Naive thymus-derived CD8-positive, alpha-beta T cell (primary cell): Measurements from ENCODE around the gene CD4. TPM values are rescaled to one million over a fixed set of nuclear protein-coding genes. Genes with fewer than 3 reads are reported as not detected.

Source experiments
- ATAC-seq, 2 donors: fragments of 150-1000 bp; cut with Tn5 transposase in 1 of 2; sonication (Bioruptor Pico), chemical (Tn5 transposase) in 1 of 2; 1 replicate in 1 of 2; 2 replicates in 1 of 2; pipeline ENCODE4 v1.10.0; 2021; ENCODE audit warnings: mild to moderate bottlenecking in 2 of 2, moderate library complexity in 2 of 2
- POLR2A ChIA-PET: fragments of 350-600 bp; sonication (Branson Sonifier 250); formaldehyde crosslinking; loops from one replicate; lab custom pipeline; 2021; ENCODE audit warnings: antibody characterized with exemption; lab: Charles Lee
- DNase-seq, 10 donors: peaks; one replicate each; pipeline versions ENCODE4 v3.0.0 to v3.0.0-alpha.2; 2020 to 2022
- H3K27ac Mint-ChIP-seq, 10 donors: one replicate each; pipeline ENCODE4 v1.8.0; 2020 to 2022; ENCODE audit warnings: mild to moderate bottlenecking in 10 of 10, mixed read lengths in 10 of 10, moderate library complexity in 4 of 10, inconsistent platforms in 1 of 10
- H3K27me3 Mint-ChIP-seq, 5 donors: one replicate each; pipeline ENCODE4 v1.8.0; 2021 to 2022; ENCODE audit warnings: mixed read lengths in 5 of 5
- H3K36me3 Mint-ChIP-seq, 3 donors: one replicate each; pipeline ENCODE4 v1.8.0; 2020 to 2022; ENCODE audit warnings: mixed read lengths in 3 of 3, mild to moderate bottlenecking in 2 of 3, inconsistent platforms in 1 of 3
- H3K4me1 Mint-ChIP-seq, 4 donors: one replicate each; pipeline ENCODE4 v1.8.0; 2021 to 2022; ENCODE audit warnings: mixed read lengths in 4 of 4
- H3K4me3 Mint-ChIP-seq, 10 donors: one replicate each; pipeline ENCODE4 v1.8.0; 2020 to 2022; ENCODE audit warnings: mild to moderate bottlenecking in 10 of 10, mixed read lengths in 10 of 10, moderate library complexity in 6 of 10, inconsistent platforms in 1 of 10
- H3K9me3 Mint-ChIP-seq, 9 donors: one replicate each; pipeline ENCODE4 v1.8.0; 2020 to 2022; ENCODE audit warnings: mixed read lengths in 9 of 9, mild to moderate bottlenecking in 3 of 9, inconsistent platforms in 1 of 9, moderate library complexity in 1 of 9
- polyA plus RNA-seq, 3 donors: library from polyadenylated mRNA; unstranded; fragments of 300-500 nt; fragmentation: Illumina TruSeq; gene quantifications; one replicate each; pipeline ENCODE4 v1.2.3, GENCODE V29; 2021
- total RNA-seq, 8 experiments: library from RNA in 2 of 8; stranded (reverse) in 2 of 8; gene quantifications; one replicate each; pipeline ENCODE4 v1.2.3 and lab custom pipeline; 2021 to 2026

CD4 gene
- total and polyA plus RNA-seq, 5 experiments from 2014 or later, result 0.39 to 1.5 (median 1.3) TPM

DNA sequence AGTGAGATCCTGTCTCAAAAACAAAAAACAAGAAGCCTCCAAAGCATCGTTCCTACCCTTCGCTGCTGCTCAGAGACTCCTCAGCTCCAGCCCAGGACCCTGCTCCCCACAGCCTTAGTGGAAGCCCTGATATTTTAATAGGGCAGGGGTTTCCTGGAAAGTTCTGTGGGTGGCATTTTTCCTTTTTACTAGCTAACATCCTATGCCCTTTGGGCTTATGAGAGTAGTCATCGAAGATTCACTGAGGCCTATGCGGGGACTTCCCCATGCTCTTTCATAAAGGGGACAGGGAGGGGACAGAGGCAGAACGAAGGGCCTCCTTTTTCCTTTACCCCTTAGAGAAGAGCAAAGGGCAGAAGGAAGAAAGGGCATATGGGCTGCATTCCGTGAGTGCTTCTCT lies 8.8 kb upstream of the CD4 start:
- no peak overlapping the region for H3K4me3 Mint-ChIP-seq
- peak overlapping the region in 1 of 10 donors; percentile 22 for H3K27ac Mint-ChIP-seq
- peaks cover 11 to 19% (median 12%) of the 10 kb centered on the region in 4 donors for H3K4me1 Mint-ChIP-seq
- ATAC-seq (no peak), DNase-seq (no peak)
- POLR2A ChIA-PET, result no interaction called here
- H3K36me3 Mint-ChIP-seq, result no peaks in the 10 kb centered on the region
- H3K9me3 Mint-ChIP-seq, result no peaks in the 10 kb centered on the region
- H3K27me3 Mint-ChIP-seq, result peaks cover 3 to 22% (median 8%) of the 10 kb centered on the region in 5 donors

DNA sequence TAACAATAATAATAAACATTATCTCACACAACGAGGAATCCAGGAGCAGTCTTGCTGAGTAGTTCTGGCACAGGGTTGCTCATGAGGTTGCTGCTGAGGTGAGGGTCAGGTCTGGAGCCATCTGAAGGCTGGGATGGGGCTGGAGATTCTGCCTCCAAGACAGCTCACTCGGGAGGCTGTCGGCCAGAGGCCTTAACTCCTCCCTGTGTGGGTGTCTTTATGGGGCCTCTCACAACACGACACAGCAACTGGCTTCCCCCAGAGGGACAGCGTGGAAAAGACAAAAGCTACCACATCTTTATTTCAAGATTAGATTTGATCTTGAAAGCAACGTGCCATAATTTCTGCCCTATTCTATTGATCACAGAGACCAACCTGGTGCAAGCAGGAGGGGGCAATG lies 7.2 kb upstream of the CD4 start:
- no peak for DNase-seq
- H3K27me3 Mint-ChIP-seq, result peaks cover 0 to 19% (median 4%) of the 10 kb centered on the region in 5 donors
- no peaks in the 10 kb centered on the region for H3K9me3 Mint-ChIP-seq
- POLR2A ChIA-PET, result interaction anchor here (0.6 to 1.6 kb wide), 2 partner anchors 29 to 51 kb away, joined by 3 to 4 read pairs; partner anchors contain the start of gene MLF2
- no peak for ATAC-seq
- H3K4me3 Mint-ChIP-seq, result no peak overlapping the region
- H3K27ac Mint-ChIP-seq, result no peak overlapping the region
- H3K36me3 Mint-ChIP-seq, result no peaks in the 10 kb centered on the region
- peaks cover 19 to 26% (median 24%) of the 10 kb centered on the region in 4 donors for H3K4me1 Mint-ChIP-seq

DNA sequence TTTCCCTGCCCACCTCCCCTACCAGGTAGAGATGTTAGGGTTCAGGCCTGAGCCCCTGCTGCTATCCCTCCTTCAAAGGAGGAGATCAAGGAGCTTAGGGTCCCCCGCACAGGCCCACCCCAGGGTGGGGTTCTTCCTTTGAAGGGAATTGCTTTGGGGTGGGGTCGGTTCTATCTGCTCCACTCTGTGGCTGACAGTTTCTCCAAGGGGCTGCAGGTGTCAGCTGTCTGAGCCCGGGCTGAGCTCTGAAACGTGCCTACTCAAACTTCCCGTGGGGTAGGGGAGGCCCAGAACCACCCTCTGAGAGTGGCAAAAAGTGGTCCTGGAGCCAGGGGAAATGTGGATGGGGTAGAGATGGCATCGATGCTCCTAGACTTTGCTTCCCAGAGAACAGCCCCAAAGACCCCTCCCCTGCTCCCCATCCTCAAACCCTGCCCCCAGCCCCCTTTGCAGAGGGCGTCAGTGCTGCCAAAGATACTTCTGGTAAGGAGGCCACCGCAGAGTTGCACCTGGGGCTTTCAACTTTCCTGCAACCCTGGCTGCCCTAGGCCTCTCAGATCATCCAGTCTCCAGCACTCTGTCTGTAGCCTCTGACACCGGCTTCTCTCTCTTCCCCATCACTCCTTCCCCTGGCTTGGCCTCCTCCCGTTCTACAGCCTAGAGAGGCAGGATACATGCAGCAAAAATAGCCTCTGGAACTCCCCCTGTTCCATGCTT lies 6.3 kb upstream of the CD4 start:
- H3K27ac Mint-ChIP-seq, result no peak overlapping the region
- no peaks in the 10 kb centered on the region for H3K36me3 Mint-ChIP-seq
- no peak overlapping the region for H3K4me3 Mint-ChIP-seq
- H3K4me1 Mint-ChIP-seq, result peaks cover 19 to 29% (median 26%) of the 10 kb centered on the region in 4 donors
- POLR2A ChIA-PET, result interaction anchor here (1.2 to 1.6 kb wide), 3 partner anchors 10 to 30 kb away, joined by 4 read pairs; partner anchors contain the start of gene MLF2
- no peaks in the 10 kb centered on the region for H3K9me3 Mint-ChIP-seq
- no peak for ATAC-seq
- peaks cover 0 to 10% (median 4%) of the 10 kb centered on the region in 5 donors for H3K27me3 Mint-ChIP-seq
- DNase-seq, result no peak

DNA sequence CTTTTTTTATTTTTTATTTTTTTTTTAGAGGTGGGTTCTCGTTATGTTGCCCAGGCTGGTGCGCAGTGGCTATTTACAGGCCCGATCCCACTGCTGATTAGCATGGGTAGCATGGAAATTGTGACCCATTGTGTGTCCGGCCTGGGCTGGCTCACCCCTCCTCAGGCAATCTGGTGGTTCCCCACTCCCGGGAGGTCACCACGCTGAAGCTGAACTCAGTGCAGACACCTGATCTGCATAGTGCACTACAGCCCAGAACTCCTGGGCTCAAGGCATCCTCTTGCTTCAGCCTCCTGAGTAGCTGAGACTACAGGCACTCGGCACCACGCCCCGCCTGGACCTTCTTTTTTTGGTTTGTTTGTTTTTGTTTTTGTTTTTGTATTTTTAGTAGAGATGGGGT lies 5.5 kb upstream of the CD4 start:
- peaks cover 0 to 2% (median 0%) of the 10 kb centered on the region in 5 donors for H3K27me3 Mint-ChIP-seq
- no peaks in the 10 kb centered on the region for H3K36me3 Mint-ChIP-seq
- H3K4me3 Mint-ChIP-seq, result no peak overlapping the region
- H3K27ac Mint-ChIP-seq, result no peak overlapping the region
- no peak for DNase-seq
- ATAC-seq, result no peak
- POLR2A ChIA-PET, result interaction anchor here (1.2 to 1.5 kb wide), 2 partner anchors 9 to 30 kb away, joined by 4 read pairs; partner anchors contain the start of gene MLF2
- peaks cover 13 to 30% (median 20%) of the 10 kb centered on the region in 4 donors for H3K4me1 Mint-ChIP-seq
- H3K9me3 Mint-ChIP-seq, result no peaks in the 10 kb centered on the region

DNA sequence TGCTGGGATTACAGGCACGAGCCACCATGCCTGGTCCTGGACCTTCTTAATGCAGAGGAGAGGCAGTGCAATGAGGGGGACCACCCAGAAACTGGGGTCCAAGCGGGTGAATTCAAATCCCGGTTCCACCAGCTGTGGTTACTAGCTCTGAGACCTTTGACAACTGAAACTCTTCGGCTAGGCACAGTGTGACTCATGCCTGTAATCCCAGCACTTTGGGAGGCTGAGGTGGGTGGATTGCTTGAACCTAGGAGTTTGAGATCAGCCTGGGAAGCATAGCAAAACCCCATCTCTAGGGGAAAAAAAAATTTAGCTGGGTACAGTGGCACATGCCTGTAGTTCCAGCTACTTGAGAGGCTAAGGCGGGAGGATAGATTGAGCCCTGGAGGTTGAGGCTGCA lies 5.0 kb upstream of the CD4 start:
- no peak for ATAC-seq
- Mint-ChIP-seq H3K27me3 (no peaks in the 10 kb centered on the region), H3K27ac (no peak overlapping the region), H3K9me3 (no peaks in the 10 kb centered on the region), H3K36me3 (no peaks in the 10 kb centered on the region), H3K4me1 (peaks cover 11 to 30% (median 21%) of the 10 kb centered on the region in 4 donors), H3K4me3 (no peak overlapping the region)
- no peak for DNase-seq
- POLR2A ChIA-PET, result interaction anchor here (1.5 kb wide), 1 partner anchor 31 kb away, joined by 4 read pairs; the partner anchor contains the start of gene MLF2

DNA sequence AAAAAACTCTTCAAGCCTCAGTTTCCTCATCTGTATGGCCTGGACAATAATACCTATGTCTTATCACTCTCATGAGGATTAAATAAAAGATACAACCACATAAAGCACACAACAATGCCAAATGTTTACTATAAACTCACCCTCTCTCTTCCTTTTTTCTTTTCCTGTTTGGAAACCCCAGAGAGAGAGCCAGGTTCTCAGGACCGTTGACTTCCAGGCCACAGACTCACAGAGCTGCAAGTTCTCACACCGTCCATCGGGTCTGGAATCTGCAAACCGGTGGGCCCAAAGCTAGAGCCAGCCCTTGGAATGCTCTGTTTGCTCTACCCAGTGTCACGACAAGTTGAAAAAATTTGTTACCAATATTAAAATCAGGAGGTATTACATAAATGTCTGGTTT lies 4.6 kb upstream of the CD4 start:
- ATAC-seq, result no peak
- POLR2A ChIA-PET, result interaction anchor here (1.5 kb wide), 1 partner anchor 31 kb away, joined by 4 read pairs; the partner anchor contains the start of gene MLF2
- Mint-ChIP-seq H3K27ac (peak overlapping the region in 1 of 10 donors; percentile 50), H3K9me3 (no peaks in the 10 kb centered on the region), H3K36me3 (no peaks in the 10 kb centered on the region), H3K27me3 (no peaks in the 10 kb centered on the region), H3K4me1 (peaks cover 15 to 34% (median 25%) of the 10 kb centered on the region in 4 donors), H3K4me3 (no peak overlapping the region)
- no peak for DNase-seq

DNA sequence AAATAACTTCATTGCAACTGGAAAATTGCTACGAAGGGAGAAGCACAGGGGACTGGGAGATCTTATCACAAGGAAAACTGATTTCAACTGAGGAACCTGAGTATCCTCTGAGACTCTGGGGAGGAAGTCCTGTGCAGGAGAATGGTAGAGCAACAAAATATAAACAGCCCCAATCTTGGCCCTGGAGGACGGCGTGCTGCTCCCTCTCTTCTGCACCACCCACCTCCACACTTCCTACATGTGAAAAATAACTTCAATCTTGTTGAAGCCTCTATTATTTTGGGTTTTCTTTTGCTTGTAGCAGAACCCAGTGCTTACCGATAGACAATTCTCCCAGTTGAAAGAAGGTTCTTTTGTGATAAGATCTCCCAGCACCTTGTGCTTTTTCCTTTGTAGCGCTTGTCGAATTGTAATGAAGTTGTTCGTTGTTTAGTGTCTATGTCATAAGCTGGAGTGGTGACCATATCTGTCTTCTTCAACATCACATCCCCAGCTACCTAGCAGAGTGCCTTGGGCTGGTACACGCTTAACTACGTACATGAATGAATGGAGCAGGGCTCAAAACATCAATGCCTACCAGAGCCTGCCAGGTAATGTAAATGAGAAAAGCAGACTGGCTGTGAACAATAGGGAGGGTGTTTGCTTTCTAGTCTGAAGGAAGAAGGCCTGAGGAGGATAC lies 2.8 kb upstream of the CD4 start:
- peak; percentile 76 to 93 for ATAC-seq
- H3K4me1 Mint-ChIP-seq, result peaks cover 15 to 40% (median 32%) of the 10 kb centered on the region in 4 donors
- peak overlapping the region; percentile 11 to 65 (median 39) for H3K4me3 Mint-ChIP-seq
- peak overlapping the region; percentile 52 to 91 (median 83) for H3K27ac Mint-ChIP-seq
- no peaks in the 10 kb centered on the region for H3K27me3 Mint-ChIP-seq
- peak in 3 of 10 donors; percentile 44 to 62 (median 58) for DNase-seq
- POLR2A ChIA-PET, result interaction anchor here (0.5 to 1.4 kb wide), 5 partner anchors 13 to 91 kb away, joined by 3 to 5 read pairs (median 3); partner anchors contain the start of gene MLF2
- H3K9me3 Mint-ChIP-seq, result no peaks in the 10 kb centered on the region
- no peaks in the 10 kb centered on the region for H3K36me3 Mint-ChIP-seq

DNA sequence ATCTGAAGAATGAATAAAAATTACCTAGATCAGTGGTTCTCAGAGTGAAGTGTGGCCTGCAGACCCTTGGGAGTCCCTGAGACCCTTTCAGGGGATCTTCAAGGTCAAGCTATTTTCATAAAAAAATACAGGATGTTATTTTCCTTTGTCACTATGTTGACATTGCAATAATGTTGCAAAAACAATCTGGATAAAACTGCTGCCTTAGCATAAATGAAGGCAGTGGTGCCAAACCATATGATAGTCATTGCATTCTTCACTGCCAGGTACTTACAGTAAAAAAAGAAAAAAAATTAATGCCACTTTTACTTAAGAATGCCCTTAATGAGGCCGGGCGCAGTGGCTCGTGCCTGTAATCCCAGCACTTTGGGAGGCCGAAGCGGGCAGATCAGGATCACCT lies 2.0 kb upstream of the CD4 start:
- ATAC-seq (no peak), DNase-seq (no peak)
- peaks cover 0 to 2% (median 0%) of the 10 kb centered on the region in 5 donors for H3K27me3 Mint-ChIP-seq
- H3K4me3 Mint-ChIP-seq, result peak overlapping the region in 3 of 10 donors; percentile 44 to 54 (median 45)
- H3K9me3 Mint-ChIP-seq, result no peaks in the 10 kb centered on the region
- H3K27ac Mint-ChIP-seq, result peak overlapping the region in 8 of 10 donors; percentile 66 to 91 (median 88)
- no peaks in the 10 kb centered on the region for H3K36me3 Mint-ChIP-seq
- POLR2A ChIA-PET, result interaction anchor here (0.7 to 1.4 kb wide), 5 partner anchors 13 to 344 kb away, joined by 3 to 6 read pairs (median 5); no protein-coding TSS in a partner anchor
- H3K4me1 Mint-ChIP-seq, result peaks cover 21 to 47% (median 39%) of the 10 kb centered on the region in 4 donors

DNA sequence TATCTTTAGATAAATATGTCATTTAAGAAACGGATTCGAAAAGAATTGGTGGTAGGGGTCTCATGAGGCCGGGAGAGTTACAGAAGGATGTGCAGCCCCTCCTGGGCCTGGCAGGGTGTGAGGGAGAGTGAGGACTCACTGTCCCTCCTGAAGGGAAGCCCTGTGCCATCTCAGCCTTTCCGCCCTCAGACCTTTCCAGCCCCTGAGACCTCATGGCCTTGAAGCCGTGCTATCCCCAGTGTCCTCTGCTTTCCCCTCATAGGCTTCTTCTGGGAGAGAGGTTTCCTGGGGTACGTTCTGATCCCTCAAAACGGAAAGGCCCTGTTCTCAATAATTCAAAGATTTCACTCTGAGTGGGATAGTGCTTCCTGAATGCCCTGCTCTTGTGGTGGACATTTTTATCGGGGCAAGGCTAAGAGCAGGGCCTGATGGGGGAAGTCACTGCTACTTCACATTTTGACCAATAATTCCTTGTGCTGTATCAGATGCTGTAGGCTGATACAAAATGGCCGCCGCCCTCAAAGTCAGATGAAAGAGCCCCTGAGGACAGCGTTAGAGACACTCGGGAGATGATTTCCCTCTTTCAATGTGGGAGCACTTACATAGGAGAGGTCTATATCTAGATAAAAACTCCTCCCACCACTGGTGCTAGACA lies 1.3 kb downstream of the CD4 start:
- Mint-ChIP-seq H3K36me3 (no peaks in the 10 kb centered on the region), H3K4me1 (peaks cover 30 to 59% (median 50%) of the 10 kb centered on the region in 4 donors), H3K9me3 (no peaks in the 10 kb centered on the region), H3K27me3 (peaks cover 0 to 5% (median 0%) of the 10 kb centered on the region in 5 donors), H3K4me3 (peak overlapping the region in 1 of 10 donors; percentile 60), H3K27ac (peak overlapping the region in 1 of 10 donors; percentile 78)
- no peak for ATAC-seq
- POLR2A ChIA-PET, result interaction anchor here (1.2 kb wide), 1 partner anchor 38 kb away, joined by 3 read pairs; the partner anchor contains the start of gene MLF2
- DNase-seq, result no peak

DNA sequence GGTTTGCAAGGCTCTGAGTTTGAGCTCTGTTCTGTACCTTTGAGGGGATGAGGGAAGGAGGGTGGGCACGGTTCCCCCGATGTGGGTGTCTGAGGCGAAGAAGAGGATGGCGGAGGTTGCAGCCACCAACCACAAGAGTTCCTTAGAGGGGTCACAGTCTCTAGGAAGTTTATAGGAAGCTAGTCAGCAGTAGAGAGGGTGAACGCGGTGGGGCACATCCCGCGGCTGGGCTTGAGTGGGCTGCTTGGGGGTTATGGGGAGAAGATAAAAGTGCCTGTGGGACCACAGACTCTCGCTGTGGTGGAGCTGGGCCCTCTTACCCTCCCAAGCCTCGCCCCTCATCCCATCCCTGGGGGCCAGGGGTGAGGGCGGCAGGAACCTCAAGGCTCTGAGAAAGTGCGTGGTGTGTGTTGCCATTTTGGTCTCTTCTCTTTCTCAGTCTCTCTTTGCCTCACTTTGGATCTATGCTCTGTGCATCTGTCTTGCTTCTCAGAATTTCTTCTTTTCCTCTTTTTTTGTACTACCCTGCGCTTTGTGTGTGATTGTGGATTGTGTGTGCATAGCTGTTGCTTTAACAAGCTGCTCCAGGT lies 2.7 kb downstream of the CD4 start:
- H3K4me1 Mint-ChIP-seq, result peaks cover 21 to 50% (median 39%) of the 10 kb centered on the region in 4 donors
- POLR2A ChIA-PET, result interaction anchor here (0.8 to 2.7 kb wide), 7 partner anchors 9 to 160 kb away, joined by 3 to 14 read pairs (median 4); partner anchors contain the start of genes C12orf57, MLF2, PTMS and RNU7-1
- H3K9me3 Mint-ChIP-seq, result no peaks in the 10 kb centered on the region
- DNase-seq (no peak), ATAC-seq (peak; percentile 19 to 28)
- H3K27me3 Mint-ChIP-seq, result peaks cover 0 to 9% (median 0%) of the 10 kb centered on the region in 5 donors
- no peaks in the 10 kb centered on the region for H3K36me3 Mint-ChIP-seq
- H3K4me3 Mint-ChIP-seq, result peak overlapping the region; percentile 29 to 83 (median 65)
- peak overlapping the region in 9 of 10 donors; percentile 24 to 86 (median 72) for H3K27ac Mint-ChIP-seq

DNA sequence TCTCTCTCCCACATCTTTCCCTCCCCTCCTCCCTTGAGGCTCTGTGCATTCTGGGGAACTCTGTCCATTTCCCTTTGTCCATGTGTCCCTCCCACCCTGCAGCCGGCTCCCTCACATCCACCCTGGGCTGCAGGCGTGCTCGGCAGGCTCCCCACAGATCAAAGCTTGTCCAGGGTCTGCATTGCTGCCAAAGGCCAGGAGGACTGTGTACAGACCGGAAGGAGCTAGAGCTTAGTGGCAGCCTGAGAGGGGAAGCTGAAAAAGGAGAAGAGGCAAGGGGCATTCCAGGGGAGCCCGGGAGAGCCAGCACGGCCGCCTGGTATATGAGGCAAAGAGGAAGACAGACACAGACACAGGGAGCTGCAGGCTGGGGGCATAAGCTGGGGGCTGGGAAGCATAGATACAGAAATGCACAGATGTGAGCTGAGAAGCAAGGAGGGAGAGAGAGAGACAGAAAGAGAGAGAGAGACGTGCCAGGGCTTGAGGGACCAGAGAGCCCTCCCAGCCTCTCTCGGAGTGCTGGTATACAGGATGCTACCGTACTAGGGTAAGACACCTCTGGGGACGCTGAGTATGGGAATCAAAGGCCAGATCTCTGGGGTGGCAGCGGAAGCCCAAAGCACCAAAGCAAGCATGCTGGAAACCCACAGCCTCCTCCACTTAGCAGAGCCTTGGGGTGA lies 3.3 kb downstream of the CD4 start:
- Mint-ChIP-seq H3K36me3 (no peaks in the 10 kb centered on the region), H3K27me3 (peaks cover 0 to 12% (median 0%) of the 10 kb centered on the region in 5 donors), H3K4me1 (peaks cover 20 to 46% (median 36%) of the 10 kb centered on the region in 4 donors), H3K27ac (peak overlapping the region; percentile 45 to 86 (median 74)), H3K4me3 (peak overlapping the region; percentile 29 to 83 (median 70)), H3K9me3 (no peaks in the 10 kb centered on the region)
- DNase-seq (peak; percentile 17 to 77 (median 54)), ATAC-seq (peak; percentile 95 to 97)
- POLR2A ChIA-PET, result interaction anchor here (1.0 to 2.7 kb wide), 7 partner anchors 9 to 161 kb away, joined by 3 to 14 read pairs (median 4); partner anchors contain the start of genes C12orf57, MLF2, PTMS and RNU7-1
